Natural killer cell (primary cell): ENCODE results near the gene ASCL5. TPM values are rescaled to one million over a fixed set of nuclear protein-coding genes. Genes with fewer than 3 reads are reported as not detected.

Experiments
- ATAC-seq, 3 donors: fragments of 150-1000 bp in 2 of 3; fragments of 200-7000 bp in 1 of 3; cut with Tn5 transposase; 1 replicate in 1 of 3; 2 replicates in 2 of 3; pipeline ENCODE4 v1.10.0; 2021; ENCODE audit warnings: mild to moderate bottlenecking in 2 of 3, moderate library complexity in 2 of 3
- DNase-seq, 2 donors: peaks; one replicate each; pipeline versions ENCODE4 v3.0.0 to v3.0.0-alpha.2; 2013 to 2021; ENCODE audit warnings: mixed read lengths in 1 of 2
- H3K27ac ChIP-seq: one replicate; pipeline ENCODE4 v1.5.1; 2013; ENCODE audit warnings: mild to moderate bottlenecking, low read length
- H3K27me3 ChIP-seq: one replicate; pipeline ENCODE4 v1.6.1; 2013; ENCODE audit warnings: low read length; ENCODE audit not compliant: control insufficient read depth, insufficient read depth
- H3K36me3 ChIP-seq: one replicate; pipeline ENCODE4 v1.6.1; 2013; ENCODE audit warnings: low read length; ENCODE audit not compliant: control insufficient read depth, insufficient read depth
- H3K4me1 ChIP-seq: one replicate; pipeline ENCODE4 v1.6.1; 2013; ENCODE audit warnings: low read length; ENCODE audit not compliant: control insufficient read depth, insufficient read depth
- H3K4me3 ChIP-seq: one replicate; pipeline ENCODE4 v1.5.1; 2013; ENCODE audit warnings: low read length
- H3K9me3 ChIP-seq: one replicate; pipeline ENCODE4 v1.6.1; 2013; ENCODE audit warnings: low read length; ENCODE audit not compliant: control insufficient read depth, insufficient read depth
- H3K27ac Mint-ChIP-seq, 2 donors: one replicate each; pipeline ENCODE4 v1.8.0; 2022; ENCODE audit warnings: mild to moderate bottlenecking in 2 of 2, mixed read lengths in 2 of 2, moderate library complexity in 1 of 2
- H3K27me3 Mint-ChIP-seq, 2 donors: one replicate each; pipeline ENCODE4 v1.8.0; 2022; ENCODE audit warnings: low read depth in 2 of 2, mixed read lengths in 2 of 2
- H3K36me3 Mint-ChIP-seq: one replicate; pipeline ENCODE4 v1.8.0; 2022; ENCODE audit warnings: mixed read lengths
- H3K4me1 Mint-ChIP-seq, 2 donors: one replicate each; pipeline ENCODE4 v1.8.0; 2022; ENCODE audit warnings: mixed read lengths in 2 of 2
- H3K4me3 Mint-ChIP-seq: one replicate; pipeline ENCODE4 v1.8.0; 2022; ENCODE audit warnings: mild to moderate bottlenecking, moderate library complexity, mixed read lengths
- H3K9me3 Mint-ChIP-seq, 2 donors: one replicate each; pipeline ENCODE4 v1.8.0; 2022; ENCODE audit warnings: mixed read lengths in 2 of 2
- CTCF ChIP-seq: fragments of 200-600 bp; IDR thresholded peaks from one replicate; pipeline ENCODE4 v1.8.0; 2022; ENCODE audit warnings: antibody characterized with exemption
- WGBS: methylation state at CpG from one replicate; pipeline ENCODE4 v1.1.7; 2013; ENCODE audit warnings: missing lambda C conversion rate; ENCODE audit not compliant: insufficient coverage; 5-methylcytosine and 5-hydroxymethylcytosine counted together
- intact Hi-C: fragments of 100-400 bp; cut with micrococcal nuclease; formaldehyde crosslinking; loops from one replicate; pipeline ENCODE4 v1.14.2; 2022
- total RNA-seq, 4 donors: library from RNA; stranded (reverse); fragments of 120-200 nt in 1 of 4; gene quantifications; one replicate each; pipeline versions ENCODE4 v1.2.3 to v1.2.4, GENCODE V29; 2013 to 2022

The ASCL5 gene
- total RNA-seq, 3 donors from 2014 or later (not counting 1 experiment from before 2014, with no cell fraction given) = not detected

DNA sequence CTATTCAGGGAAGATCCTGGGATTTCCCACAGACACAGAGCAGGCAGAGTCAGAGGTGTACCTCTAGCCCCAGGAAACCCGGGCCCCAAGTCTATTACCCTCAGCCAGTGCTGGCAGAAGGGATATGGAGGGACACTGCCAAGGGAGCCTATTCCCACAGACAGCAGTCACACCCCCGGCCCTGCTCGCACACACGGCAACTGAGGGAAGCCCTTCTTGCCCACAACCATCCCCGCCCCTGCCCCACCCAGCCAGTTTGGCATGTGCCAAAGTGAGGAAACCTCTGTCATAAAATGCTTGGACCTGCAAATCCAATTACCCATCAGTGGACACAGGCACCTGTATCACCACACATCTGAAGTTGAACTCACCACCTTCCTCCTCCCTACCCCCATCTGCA is 21.3 kb downstream of the ASCL5 start:
- Histone ChIP-seq H3K4me3 (no peak overlapping the region), H3K4me1 (no peaks in the 10 kb centered on the region), H3K36me3 (no peaks in the 10 kb centered on the region), H3K27ac (no peak overlapping the region), H3K27me3 (no peaks in the 10 kb centered on the region), H3K9me3 (no peaks in the 10 kb centered on the region)
- no peaks in the 10 kb centered on the region for H3K27me3 Mint-ChIP-seq
- no peak for ATAC-seq
- no peak for TF ChIP-seq CTCF
- no peak for DNase-seq
- WGBS = 82% methylated on average over 5 of the region's 5 CpGs
- no peaks in the 10 kb centered on the region for H3K4me1 Mint-ChIP-seq
- intact Hi-C loops = no loop called here
- no peaks in the 10 kb centered on the region for H3K36me3 Mint-ChIP-seq
- H3K27ac Mint-ChIP-seq = no peak overlapping the region
- no peak overlapping the region for H3K4me3 Mint-ChIP-seq
- no peaks in the 10 kb centered on the region for H3K9me3 Mint-ChIP-seq

GRCh38 chr1:201104141-201104540 is 22.8 kb downstream of the ASCL5 start:
- Mint-ChIP-seq H3K4me1 (no peaks in the 10 kb centered on the region), H3K27me3 (no peaks in the 10 kb centered on the region), H3K27ac (no peak overlapping the region), H3K36me3 (no peaks in the 10 kb centered on the region), H3K9me3 (no peaks in the 10 kb centered on the region), H3K4me3 (no peak overlapping the region)
- Histone ChIP-seq H3K4me3 (no peak overlapping the region), H3K9me3 (no peaks in the 10 kb centered on the region), H3K27me3 (no peaks in the 10 kb centered on the region), H3K27ac (no peak overlapping the region), H3K4me1 (no peaks in the 10 kb centered on the region), H3K36me3 (no peaks in the 10 kb centered on the region)
- ATAC-seq (no peak), DNase-seq (no peak)
- no peak for TF ChIP-seq CTCF
- intact Hi-C loops = no loop called here
- no CpG with 5 or more reads among the region's 1 CpG for WGBS

DNA sequence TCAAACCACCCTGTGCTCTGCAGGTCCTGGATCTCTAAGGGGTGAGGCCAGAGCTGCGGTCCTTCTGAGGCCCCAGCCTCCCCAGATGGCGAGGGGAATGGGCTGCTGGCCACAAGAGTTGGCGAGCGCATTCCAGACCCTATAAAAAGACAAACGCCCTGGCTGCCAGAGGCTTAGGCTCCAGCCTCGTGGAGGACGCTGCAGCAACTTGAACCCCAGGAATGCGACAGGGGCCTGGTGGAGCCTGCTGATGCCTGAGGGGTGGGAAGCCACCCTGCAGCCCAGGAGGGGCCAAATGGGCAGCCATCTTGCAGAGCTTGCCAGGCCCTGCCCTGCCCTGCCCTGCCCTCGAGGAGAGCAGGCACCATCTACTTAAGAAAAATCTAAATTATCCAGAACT is 23.3 kb downstream of the ASCL5 start:
- TF ChIP-seq CTCF = no peak
- H3K27me3 ChIP-seq = no peaks in the 10 kb centered on the region
- H3K4me1 Mint-ChIP-seq = no peaks in the 10 kb centered on the region
- no peak for DNase-seq
- H3K36me3 Mint-ChIP-seq = no peaks in the 10 kb centered on the region
- no peaks in the 10 kb centered on the region for H3K9me3 Mint-ChIP-seq
- no peak overlapping the region for H3K4me3 ChIP-seq
- H3K27ac Mint-ChIP-seq = no peak overlapping the region
- H3K36me3 ChIP-seq = no peaks in the 10 kb centered on the region
- ATAC-seq = no peak
- H3K4me1 ChIP-seq = no peaks in the 10 kb centered on the region
- H3K9me3 ChIP-seq = no peaks in the 10 kb centered on the region
- H3K4me3 Mint-ChIP-seq = no peak overlapping the region
- intact Hi-C loops = no loop called here
- H3K27ac ChIP-seq = no peak overlapping the region
- 91% methylated on average over 9 of the region's 9 CpGs for WGBS
- H3K27me3 Mint-ChIP-seq = no peaks in the 10 kb centered on the region

GRCh38 chr1:201100169-201100930 is 26.6 kb downstream of the ASCL5 start:
- Mint-ChIP-seq H3K36me3 (no peaks in the 10 kb centered on the region), H3K4me1 (no peaks in the 10 kb centered on the region), H3K27me3 (peaks cover 8 to 9% of the 10 kb centered on the region in 2 donors), H3K4me3 (no peak overlapping the region), H3K27ac (no peak overlapping the region), H3K9me3 (no peaks in the 10 kb centered on the region)
- ATAC-seq (no peak), DNase-seq (no peak)
- Histone ChIP-seq H3K9me3 (no peaks in the 10 kb centered on the region), H3K36me3 (no peaks in the 10 kb centered on the region), H3K27me3 (no peaks in the 10 kb centered on the region), H3K4me3 (no peak overlapping the region), H3K4me1 (no peaks in the 10 kb centered on the region), H3K27ac (no peak overlapping the region)
- intact Hi-C loops = no loop called here
- TF ChIP-seq CTCF = no peak
- 85% methylated on average over 10 of the region's 12 CpGs for WGBS
